Activated CD4-positive, CD25-positive, alpha-beta regulatory T cell treated with anti-CD3 and anti-CD28 coated beads, Interleukin-2, amount 50 U/mL, for 16 hours (primary cell): ENCODE results near the gene ABCA13.

Experiments
- DNase-seq: peaks from one replicate; pipeline ENCODE4 v3.0.0-alpha.2; 2020; ENCODE audit warnings: low read depth, low spot score

The ABCA13 gene

DNA sequence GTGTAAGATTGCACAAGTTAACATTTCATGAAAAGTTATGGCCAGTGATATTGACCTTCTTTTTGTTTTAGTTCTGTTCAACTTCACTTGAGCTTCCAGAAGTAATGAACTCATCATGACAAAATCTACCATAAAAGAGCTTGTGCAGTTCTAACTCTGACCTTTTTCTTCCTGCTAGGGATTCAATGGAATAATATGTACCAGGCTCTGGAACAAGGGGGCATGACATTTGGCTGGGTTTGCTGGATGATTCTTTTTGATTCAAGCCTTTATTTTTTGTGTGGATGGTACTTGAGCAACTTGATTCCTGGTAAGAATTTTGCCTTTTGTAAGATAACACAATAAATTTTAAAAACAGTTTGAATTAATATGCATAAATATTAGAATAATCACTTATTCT lies 205.0 kb downstream of the ABCA13 start:
- no peak for DNase-seq

GRCh38 chr7:48380921-48381320 lies 209.7 kb downstream of the ABCA13 start:
- DNase-seq, result no peak

DNA sequence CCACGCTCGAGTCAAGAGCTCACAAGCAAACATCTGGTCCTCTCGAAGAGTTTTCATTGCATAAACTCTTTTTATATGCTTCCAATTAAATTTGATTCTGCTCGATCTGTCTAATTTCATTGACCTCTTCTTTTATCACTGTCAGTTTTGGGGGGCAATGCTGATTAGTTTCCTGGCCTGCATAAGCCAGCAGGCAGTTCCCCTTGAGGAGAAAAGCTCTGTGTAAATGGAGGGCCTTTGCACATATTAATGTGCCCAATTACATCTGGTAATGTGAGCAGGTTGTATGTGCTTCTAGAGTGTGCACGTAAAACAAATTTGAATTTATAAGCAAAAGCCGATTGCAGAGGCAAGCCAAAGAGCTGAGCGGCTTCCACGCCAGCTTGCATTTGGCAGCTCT lies 210.3 kb downstream of the ABCA13 start:
- no peak for DNase-seq

DNA sequence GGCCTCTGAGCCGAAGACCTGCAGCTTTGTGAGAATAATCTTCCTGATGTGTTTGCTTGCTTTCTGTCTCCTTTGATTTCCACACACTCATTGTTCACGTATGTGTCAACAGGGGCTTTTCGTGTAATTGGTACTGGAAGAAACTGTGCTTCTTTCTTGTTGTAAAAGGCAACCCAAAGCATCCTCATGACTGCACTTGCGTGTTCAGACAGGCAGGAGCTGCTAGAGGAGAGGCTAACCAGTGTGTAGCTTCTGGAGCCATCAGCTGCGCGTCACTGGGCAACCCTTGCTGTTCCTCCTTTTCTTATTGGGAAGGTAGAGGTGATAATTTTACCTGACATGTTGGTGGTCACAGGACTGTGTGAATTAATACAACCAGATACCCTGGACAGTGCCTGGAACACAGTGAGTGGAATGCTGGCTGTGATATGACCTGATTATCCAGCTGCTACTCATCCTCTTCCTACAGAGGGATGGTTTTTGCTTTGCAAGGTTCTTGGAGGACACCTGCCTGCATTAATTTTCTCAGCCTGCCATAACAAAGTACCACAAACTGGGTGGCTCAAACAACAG lies 213.0 kb downstream of the ABCA13 start:
- DNase-seq, result no peak

DNA sequence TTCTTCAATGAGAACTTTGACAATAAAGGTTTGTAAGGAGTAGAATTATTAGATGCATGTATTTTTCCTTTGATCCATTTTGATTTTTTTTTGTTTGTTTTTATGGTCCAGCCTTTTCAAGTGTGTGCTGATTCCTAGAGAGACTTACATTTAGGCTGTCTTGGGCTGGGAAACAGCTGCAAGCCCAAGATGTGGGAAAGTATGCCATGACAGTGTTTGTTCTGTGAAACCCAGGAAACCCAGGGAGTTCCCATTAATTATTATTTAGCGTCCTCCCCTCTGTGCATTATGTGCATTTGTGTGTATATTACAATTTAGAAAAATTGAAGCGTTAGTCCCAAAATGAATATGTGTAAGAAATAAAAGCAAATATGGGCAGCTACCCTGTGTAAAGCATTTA lies 216.7 kb downstream of the ABCA13 start:
- no peak for DNase-seq

GRCh38 chr7:48388911-48389310 lies 217.7 kb downstream of the ABCA13 start:
- DNase-seq, result no peak

- no peak for DNase-seq
These were observed 218.7 kb downstream of the ABCA13 start for GRCh38 chr7:48389977-48390376.

- DNase-seq, result no peak
These were observed 219.4 kb downstream of the ABCA13 start for GRCh38 chr7:48390388-48391327.

DNA sequence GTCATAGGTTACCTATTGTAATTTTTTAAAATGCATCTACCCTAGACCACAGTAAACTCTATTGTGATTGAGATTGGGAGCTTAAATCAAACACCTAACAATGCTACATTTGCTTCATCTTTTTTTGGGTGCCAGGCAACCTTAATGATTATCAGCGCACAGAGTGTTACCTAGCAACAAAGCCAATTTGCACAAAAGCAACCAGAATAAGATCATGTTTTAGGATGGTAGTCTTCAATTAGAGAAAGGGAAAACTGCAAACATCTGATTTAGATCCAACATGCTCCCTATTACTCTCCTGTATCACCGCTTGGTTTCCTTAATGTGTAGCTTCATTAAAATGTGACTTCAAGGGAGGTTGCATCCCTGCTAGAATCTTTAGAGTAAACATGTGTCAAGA lies 226.9 kb downstream of the ABCA13 start:
- no peak for DNase-seq

DNA sequence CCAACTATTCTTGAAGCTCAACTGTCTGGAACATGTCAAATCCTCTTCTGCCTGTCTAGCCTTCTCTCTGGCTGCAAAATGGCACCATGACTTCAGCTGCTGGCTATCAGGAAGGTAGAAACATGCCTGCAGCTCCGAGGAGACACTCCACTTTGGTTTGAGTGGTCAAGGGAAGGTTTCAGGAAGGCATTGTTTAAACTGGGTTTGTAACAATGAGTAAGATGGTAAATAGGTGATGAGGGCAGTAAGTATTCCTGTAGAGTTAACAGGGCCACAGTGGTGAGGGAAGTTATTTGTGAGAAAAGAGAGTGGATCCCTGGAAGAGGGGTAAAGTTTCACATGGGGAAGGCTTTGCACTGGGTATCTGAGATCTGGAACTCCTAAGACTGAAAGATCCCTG lies 231.5 kb downstream of the ABCA13 start:
- DNase-seq, result no peak

- no peak for DNase-seq
These were observed 237.5 kb downstream of the ABCA13 start for GRCh38 chr7:48408731-48409130.

DNA sequence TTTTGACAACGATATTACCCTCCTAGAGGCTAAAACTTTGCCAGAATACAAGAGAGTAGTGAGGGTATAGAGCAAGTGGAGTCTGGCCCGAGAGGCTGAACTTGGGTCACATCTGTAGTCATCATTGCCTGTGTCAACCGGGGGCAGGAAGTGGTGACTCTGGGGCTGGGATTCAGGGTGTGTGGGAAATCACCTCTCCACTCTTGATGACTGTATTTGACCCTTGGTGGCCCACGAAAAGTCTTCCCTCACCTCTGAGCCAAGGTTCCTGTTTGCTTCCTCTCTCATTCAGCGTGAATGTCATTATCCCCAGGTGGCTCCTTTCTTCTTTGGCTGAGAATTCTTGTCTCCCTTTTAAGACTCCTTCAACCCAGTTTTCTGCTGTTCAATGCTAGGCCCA lies 240.4 kb downstream of the ABCA13 start:
- no peak for DNase-seq

GRCh38 chr7:48414011-48414732 lies 242.9 kb downstream of the ABCA13 start:
- DNase-seq, result no peak

DNA sequence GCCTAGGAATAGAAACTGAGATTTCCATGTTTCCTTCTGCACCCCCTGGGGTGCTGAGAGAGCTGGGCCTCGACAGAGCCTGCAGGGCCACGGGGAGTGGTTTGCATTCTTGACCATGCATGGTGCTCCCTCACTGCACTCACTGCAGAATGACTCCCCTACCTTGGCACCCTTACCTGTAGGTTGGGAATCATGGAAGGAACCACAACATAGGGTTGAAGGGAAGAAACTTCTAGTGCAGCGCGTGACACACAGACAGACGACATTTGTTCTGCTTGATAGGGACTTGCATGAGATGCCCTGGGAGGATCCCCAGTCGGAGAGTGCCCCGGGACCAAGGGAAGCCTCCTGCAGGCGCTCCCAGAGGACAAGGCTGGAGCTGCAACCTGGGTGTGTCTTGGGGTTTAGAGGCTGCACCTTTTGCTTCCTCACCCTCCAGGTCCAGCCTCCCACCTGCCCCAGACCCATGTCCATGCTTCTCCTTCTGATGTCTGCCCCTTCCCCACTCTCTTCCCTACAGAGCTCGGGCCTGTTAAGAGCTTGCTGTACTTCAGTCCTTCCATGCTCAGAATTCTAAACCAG lies 245.2 kb downstream of the ABCA13 start:
- DNase-seq, result no peak

DNA sequence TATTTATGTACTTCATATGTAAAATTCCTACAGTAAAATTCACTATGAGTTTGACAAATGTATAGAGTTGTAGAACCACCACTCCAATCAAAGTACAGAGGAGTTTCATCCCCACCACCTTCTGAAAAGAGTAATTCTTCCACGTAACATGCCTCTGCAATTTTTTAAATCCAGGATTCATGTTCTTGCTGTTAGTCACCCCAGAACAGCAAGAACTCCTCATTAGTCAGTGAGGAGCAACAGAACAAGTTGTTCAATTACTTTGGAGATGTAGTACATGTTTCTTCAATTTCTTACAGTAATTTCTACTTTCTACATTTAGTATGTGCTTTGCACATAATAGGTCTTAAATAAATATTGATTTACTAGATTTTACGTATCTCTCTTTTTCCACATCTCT lies 248.1 kb downstream of the ABCA13 start:
- no peak for DNase-seq

DNA sequence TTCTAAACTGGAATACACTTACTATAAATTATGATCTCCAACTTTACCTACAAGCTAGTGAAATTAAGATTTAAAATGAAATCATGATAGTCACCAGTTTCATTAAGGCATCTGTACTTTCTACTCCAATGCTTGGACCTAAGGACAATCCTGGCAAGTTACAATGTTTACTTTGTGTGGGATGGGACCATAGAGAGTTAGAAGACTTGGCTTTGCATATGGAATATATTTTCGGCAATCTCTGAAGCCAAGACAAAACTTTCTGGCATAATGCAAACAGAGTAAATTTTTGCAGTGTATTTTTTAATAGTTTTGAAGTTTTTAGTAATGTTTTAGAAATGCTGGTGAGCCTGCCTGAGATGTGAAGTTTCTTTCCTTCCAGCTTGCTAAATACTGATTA lies 248.9 kb downstream of the ABCA13 start:
- no peak for DNase-seq

- DNase-seq, result no peak
These were observed 250.1 kb downstream of the ABCA13 start for GRCh38 chr7:48421357-48421756.

GRCh38 chr7:48424731-48425130 lies 253.5 kb downstream of the ABCA13 start:
- no peak for DNase-seq

- DNase-seq, result no peak
These were observed 255.2 kb downstream of the ABCA13 start for GRCh38 chr7:48426331-48426965.

DNA sequence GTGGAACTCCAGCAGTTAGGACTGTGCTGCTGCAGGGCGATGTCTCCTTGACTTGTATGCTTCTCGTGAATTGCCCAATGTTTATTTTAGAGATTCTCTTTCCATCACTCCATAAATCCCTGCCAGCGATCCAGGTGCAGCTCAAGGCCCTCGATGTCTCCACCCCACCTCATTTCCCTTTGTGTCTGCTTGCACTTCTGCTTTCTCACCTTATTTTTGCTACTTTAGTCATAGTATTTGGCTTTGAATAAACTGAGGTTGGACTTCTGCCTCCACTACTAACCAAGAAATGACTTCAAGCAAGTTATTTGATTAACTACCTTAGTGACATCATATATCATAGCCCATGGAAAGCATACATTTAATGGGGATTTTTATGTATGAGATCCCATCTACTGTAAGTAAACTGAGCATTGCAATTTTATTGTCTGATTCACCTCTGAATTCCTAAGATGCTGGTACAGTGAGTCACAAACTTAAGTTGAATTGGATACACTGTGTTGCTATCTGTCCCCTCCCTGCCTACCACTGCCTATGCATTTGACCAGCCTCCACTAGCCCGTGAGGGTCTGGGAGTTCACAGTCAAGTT lies 255.8 kb downstream of the ABCA13 start:
- DNase-seq, result no peak

DNA sequence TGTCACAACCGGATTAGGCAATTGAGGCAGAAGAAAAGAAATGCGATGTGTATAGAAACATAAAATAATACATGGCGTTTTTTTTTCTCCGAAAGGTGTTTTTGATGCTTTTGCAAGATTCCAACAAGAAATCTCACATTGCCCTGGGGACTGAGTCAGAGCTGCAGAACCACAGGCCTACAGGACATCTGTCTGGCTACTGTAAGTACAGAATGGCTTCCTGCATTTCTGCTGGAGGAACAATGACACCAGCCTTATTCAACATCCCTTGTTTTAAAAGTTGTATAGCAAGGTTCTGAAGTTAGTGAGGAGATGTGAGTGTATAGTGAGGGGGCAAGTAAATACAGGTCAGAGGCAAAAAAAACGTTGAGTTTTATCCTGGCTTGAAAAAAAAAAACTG lies 256.4 kb downstream of the ABCA13 start:
- DNase-seq, result no peak
